ENCODE results near the gene RORB. TPM values are rescaled to one million over a fixed set of nuclear protein-coding genes. Genes with fewer than 3 reads are reported as not detected.
A peak's percentile ranks its signal among the peaks of the same experiment; 100 is the strongest.

RORB gene
- total RNA-seq: under 1 TPM; under 0.01 to 0.66 (median 0.49) TPM

GRCh38 chr9:74496819-74497747 lies at the start of gene RORB:
RORB (plus strand) TSS chr9:74497335; CDS start chr9:74497977, 642 bp downstream.
- under 1% methylated on average over 26 of the region's 50 CpGs for WGBS
- no peaks in the 10 kb centered on the region for H3K36me3 ChIP-seq
- H3K9me3 ChIP-seq: no peaks in the 10 kb centered on the region
- DNase-seq (ENCODE audit: extremely low spot score): no peak
- TF ChIP-seq EP300 (IDR thresholded peaks at IDR 0.05): no peak
- peak in 1 of 2 donors; percentile 63 for TF ChIP-seq POLR2AphosphoS5 (IDR thresholded peaks at IDR 0.05)
- H3K27me3 ChIP-seq: peaks cover 0 to 54% (median 20%) of the 10 kb centered on the region in 4 donors
- intact Hi-C loops (cut with DNase I): no loop called here
- peak within 1 kb of the TSS in 1 of 4 donors; percentile 26 for H3K27ac ChIP-seq (replicated peaks in 1 of 4)
- H3K4me3 ChIP-seq: peak within 1 kb of the TSS; percentile 54 to 66 (median 63)
- H3K4me1 ChIP-seq: peaks cover 11 to 47% (median 40%) of the 10 kb centered on the region in 4 donors

GRCh38 chr9:74447451-74448193 lies 49.5 kb upstream of the RORB start:
- Histone ChIP-seq H3K27me3 (no peaks in the 10 kb centered on the region), H3K9me3 (no peaks in the 10 kb centered on the region), H3K4me1 (no peaks in the 10 kb centered on the region), H3K4me3 (no peak overlapping the region), H3K27ac (replicated peaks in 1 of 4) (no peak overlapping the region), H3K36me3 (no peaks in the 10 kb centered on the region)
- no peak for TF ChIP-seq EP300 (IDR thresholded peaks at IDR 0.05)
- no peak for TF ChIP-seq CTCF (IDR thresholded peaks at IDR 0.05)
- TF ChIP-seq POLR2AphosphoS5 (IDR thresholded peaks at IDR 0.05): no peak
- no peak for TF ChIP-seq POLR2A (IDR thresholded peaks at IDR 0.05; ENCODE audit: low read depth)
- 69% methylated on average over 2 of the region's 2 CpGs for WGBS
- no peak for DNase-seq (ENCODE audit: extremely low spot score)
- intact Hi-C loops (cut with DNase I): no loop called here

GRCh38 chr9:74449060-74449459 lies 48.1 kb upstream of the RORB start:
- H3K4me3 ChIP-seq: no peak overlapping the region
- 89% methylated on average over 2 of the region's 2 CpGs for WGBS

GRCh38 chr9:74458832-74459231 lies 38.3 kb upstream of the RORB start:
- whole genome bisulfite sequencing: 58% methylated on average over 4 of the region's 4 CpGs
- Histone ChIP-seq H3K9me3 (no peaks in the 10 kb centered on the region), H3K36me3 (no peaks in the 10 kb centered on the region), H3K4me3 (no peak overlapping the region), H3K4me1 (no peaks in the 10 kb centered on the region), H3K27ac (replicated peaks in 1 of 4) (no peak overlapping the region), H3K27me3 (no peaks in the 10 kb centered on the region)
- TF ChIP-seq CTCF (IDR thresholded peaks at IDR 0.05) (no peak), POLR2A (IDR thresholded peaks at IDR 0.05; ENCODE audit: low read depth) (no peak), POLR2AphosphoS5 (IDR thresholded peaks at IDR 0.05) (no peak), EP300 (IDR thresholded peaks at IDR 0.05) (no peak)
- intact Hi-C loops (cut with DNase I): no loop called here
- DNase-seq (ENCODE audit: extremely low spot score): no peak

More at GRCh38 chr9:74449060-74449459, 48.1 kb upstream of the RORB start:
- Histone ChIP-seq H3K27ac (replicated peaks in 1 of 4) (no peak overlapping the region), H3K4me1 (no peaks in the 10 kb centered on the region), H3K9me3 (no peaks in the 10 kb centered on the region), H3K27me3 (no peaks in the 10 kb centered on the region), H3K36me3 (no peaks in the 10 kb centered on the region)
- no peak for DNase-seq (ENCODE audit: extremely low spot score)
- no peak for TF ChIP-seq EP300 (IDR thresholded peaks at IDR 0.05)
- TF ChIP-seq POLR2A (IDR thresholded peaks at IDR 0.05; ENCODE audit: low read depth): no peak
- TF ChIP-seq POLR2AphosphoS5 (IDR thresholded peaks at IDR 0.05): no peak
- no peak for TF ChIP-seq CTCF (IDR thresholded peaks at IDR 0.05)
- intact Hi-C loops (cut with DNase I): no loop called here

GRCh38 chr9:74463825-74464224 lies 33.3 kb upstream of the RORB start:
- Histone ChIP-seq H3K27me3 (no peaks in the 10 kb centered on the region), H3K4me3 (no peak overlapping the region), H3K36me3 (no peaks in the 10 kb centered on the region), H3K9me3 (no peaks in the 10 kb centered on the region), H3K27ac (replicated peaks in 1 of 4) (no peak overlapping the region), H3K4me1 (no peaks in the 10 kb centered on the region)
- DNase-seq (ENCODE audit: extremely low spot score): no peak
- no peak for TF ChIP-seq CTCF (IDR thresholded peaks at IDR 0.05)
- WGBS: 74% methylated on average over 1 of the region's 1 CpG
- intact Hi-C loops (cut with DNase I): no loop called here
